Immature natural killer cell (primary cell): ENCODE data around the gene SNX24. TPM values are rescaled to one million over a fixed set of nuclear protein-coding genes. Genes with fewer than 3 reads are reported as not detected.
"Not testable (repeated sequence)": the region's sequence is repeated elsewhere in the genome, so short reads cannot be mapped to it uniquely, and the experiment has no call there.

Experiments
- DNase-seq, 3 donors: peaks; one replicate each; pipeline ENCODE4 v3.0.0; 2022; ENCODE audit warnings: mixed read lengths in 1 of 3
- H3K27ac Mint-ChIP-seq, 6 donors: one replicate each; pipeline ENCODE4 v1.8.0; 2020; ENCODE audit warnings: mixed read lengths in 6 of 6, mild to moderate bottlenecking in 5 of 6, inconsistent platforms in 4 of 6, moderate library complexity in 3 of 6
- H3K27me3 Mint-ChIP-seq, 3 donors: one replicate each; pipeline ENCODE4 v1.8.0; 2020 to 2021; ENCODE audit warnings: low read depth in 3 of 3, mild to moderate bottlenecking in 3 of 3, mixed read lengths in 3 of 3, moderate library complexity in 3 of 3, inconsistent platforms in 1 of 3
- H3K36me3 Mint-ChIP-seq, 3 donors: one replicate each; pipeline ENCODE4 v1.8.0; 2020; ENCODE audit warnings: mixed read lengths in 3 of 3, inconsistent platforms in 2 of 3, mild to moderate bottlenecking in 2 of 3
- H3K4me1 Mint-ChIP-seq, 2 donors: one replicate each; pipeline ENCODE4 v1.8.0; 2020; ENCODE audit warnings: inconsistent platforms in 2 of 2, mild to moderate bottlenecking in 2 of 2, mixed read lengths in 2 of 2, moderate library complexity in 1 of 2
- H3K4me3 Mint-ChIP-seq, 5 donors: one replicate each; pipeline ENCODE4 v1.8.0; 2020; ENCODE audit warnings: mild to moderate bottlenecking in 5 of 5, mixed read lengths in 5 of 5, inconsistent platforms in 3 of 5, moderate library complexity in 3 of 5
- H3K9me3 Mint-ChIP-seq, 6 donors: one replicate each; pipeline ENCODE4 v1.8.0; 2020; ENCODE audit warnings: mild to moderate bottlenecking in 6 of 6, mixed read lengths in 6 of 6, inconsistent platforms in 4 of 6, moderate library complexity in 3 of 6
- polyA plus RNA-seq, 3 donors: library from polyadenylated mRNA; unstranded; fragments of 300-500 nt; fragmentation: Illumina TruSeq; gene quantifications; one replicate each; pipeline ENCODE4 v1.2.3, GENCODE V29; 2021

The SNX24 gene
- polyA plus RNA-seq, 3 donors from 2014 or later, result 2.1 to 6.4 (median 2.9) TPM

DNA sequence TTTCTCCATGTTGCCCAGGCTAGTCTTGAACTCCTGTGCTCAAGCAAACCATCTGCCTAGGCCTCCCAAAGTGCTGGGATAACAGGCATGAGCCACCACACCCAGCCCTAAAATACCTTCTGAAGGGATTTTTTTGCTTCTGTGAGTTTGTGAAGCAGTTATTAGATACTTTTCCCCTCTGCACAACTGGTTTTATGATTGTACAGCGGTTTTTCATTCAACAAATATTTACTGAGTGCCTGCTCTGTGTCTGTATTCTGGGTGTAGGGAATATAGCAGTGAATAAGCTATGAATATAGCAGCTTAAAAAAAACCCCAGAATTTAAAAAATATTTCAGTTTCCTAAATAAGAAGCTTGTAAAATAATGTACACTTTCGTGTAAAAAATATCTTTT, 2.3 kb downstream of the SNX24 start:
- peak overlapping the region in 2 of 6 donors; percentile 34 to 52 for H3K27ac Mint-ChIP-seq
- peaks cover 25 to 27% of the 10 kb centered on the region in 2 donors for H3K4me1 Mint-ChIP-seq
- no peaks in the 10 kb centered on the region for H3K36me3 Mint-ChIP-seq
- no peaks in the 10 kb centered on the region for H3K9me3 Mint-ChIP-seq
- no peak for DNase-seq
- peaks cover 0 to 4% (median 2%) of the 10 kb centered on the region in 3 donors for H3K27me3 Mint-ChIP-seq
- no peak overlapping the region for H3K4me3 Mint-ChIP-seq

- Mint-ChIP-seq H3K36me3 (no peaks in the 10 kb centered on the region), H3K4me1 (peaks cover 12 to 16% of the 10 kb centered on the region in 2 donors), H3K9me3 (no peaks in the 10 kb centered on the region), H3K27ac (peak overlapping the region in 1 of 6 donors; percentile 10), H3K4me3 (no peak overlapping the region), H3K27me3 (peaks cover 0 to 3% (median 2%) of the 10 kb centered on the region in 3 donors)
- DNase-seq, result no peak
Observed at GRCh38 chr5:122849771-122850170, 4.4 kb downstream of the SNX24 start.

- not testable (repeated sequence) for H3K27me3 Mint-ChIP-seq, H3K4me3 Mint-ChIP-seq, DNase-seq, H3K27ac Mint-ChIP-seq, H3K9me3 Mint-ChIP-seq, H3K4me1 Mint-ChIP-seq
- peaks cover 4 to 10% (median 4%) of the 10 kb centered on the region in 3 donors for H3K36me3 Mint-ChIP-seq
Observed at GRCh38 chr5:122857538-122857937, 12.1 kb downstream of the SNX24 start.

DNA sequence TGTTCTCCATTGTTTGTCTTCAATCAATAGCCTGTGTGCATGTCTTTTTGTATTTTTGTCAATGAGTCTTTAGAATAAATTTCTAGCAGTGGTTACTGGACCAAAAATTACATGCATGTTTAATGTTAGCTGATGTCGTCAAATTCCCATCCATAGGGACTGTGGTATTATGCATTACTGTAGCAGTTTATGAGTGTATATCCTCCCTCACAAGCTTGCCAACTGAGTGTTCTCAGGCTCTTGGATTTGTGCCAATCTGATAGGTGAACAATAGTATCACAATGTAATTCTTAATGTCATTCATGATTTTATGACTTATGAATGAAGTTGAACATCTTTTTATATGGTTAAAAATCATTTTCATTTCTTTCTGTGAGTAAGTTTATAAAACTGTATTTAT, 13.0 kb downstream of the SNX24 start:
- Mint-ChIP-seq H3K36me3 (peaks cover 4 to 10% (median 4%) of the 10 kb centered on the region in 3 donors), H3K27ac (no peak overlapping the region), H3K4me1 (no peaks in the 10 kb centered on the region)

DNA sequence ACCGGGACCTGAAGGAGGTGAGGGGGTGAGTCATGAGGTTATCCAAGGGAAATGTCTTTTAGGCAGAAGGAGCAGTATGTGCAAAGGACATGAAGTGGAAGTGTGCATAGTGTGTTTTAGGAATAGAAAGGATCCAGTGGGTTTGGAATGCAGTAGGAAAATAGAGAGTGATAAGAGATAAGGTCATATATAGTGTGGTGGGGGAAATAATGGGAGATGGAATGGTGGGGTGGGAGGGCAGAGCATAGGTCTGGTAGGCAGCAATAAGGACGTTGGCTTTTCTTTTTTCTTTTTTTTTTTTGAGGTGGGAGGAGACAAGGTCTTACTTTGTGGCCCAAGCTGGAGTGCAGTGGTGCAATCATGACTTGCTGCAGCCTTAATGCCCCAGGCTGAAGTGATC, 17.8 kb downstream of the SNX24 start:
- H3K27me3 Mint-ChIP-seq, result peaks cover 0 to 1% (median 0%) of the 10 kb centered on the region in 3 donors
- peaks cover 0 to 3% (median 0%) of the 10 kb centered on the region in 3 donors for H3K36me3 Mint-ChIP-seq
- H3K9me3 Mint-ChIP-seq, result no peaks in the 10 kb centered on the region
- no peaks in the 10 kb centered on the region for H3K4me1 Mint-ChIP-seq
- H3K27ac Mint-ChIP-seq, result no peak overlapping the region
- DNase-seq, result no peak
- no peak overlapping the region for H3K4me3 Mint-ChIP-seq

More for the DNA sequence above, 13.0 kb downstream of the SNX24 start:
- Mint-ChIP-seq H3K4me3 (no peak overlapping the region), H3K9me3 (no peaks in the 10 kb centered on the region), H3K27me3 (peaks cover 0 to 1% (median 0%) of the 10 kb centered on the region in 3 donors)
- DNase-seq, result no peak

DNA sequence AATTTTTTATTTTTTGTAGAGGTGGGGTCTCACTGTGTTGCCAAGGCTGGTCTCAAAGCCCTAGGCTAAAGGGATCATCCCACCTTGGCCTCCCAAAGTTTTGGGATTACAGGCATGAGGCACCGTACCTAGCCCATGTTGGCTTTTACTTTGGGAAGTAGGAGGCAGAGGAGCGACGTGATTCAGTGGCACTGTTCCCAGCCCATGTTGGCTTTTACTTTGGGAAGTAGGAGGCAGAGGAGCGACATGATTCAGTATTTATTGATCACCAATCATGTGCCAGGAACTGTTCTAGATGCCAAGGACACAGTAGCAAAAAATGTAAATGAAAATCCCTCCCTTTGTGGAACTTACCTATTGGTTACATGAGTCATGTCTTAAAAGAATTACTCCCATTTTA, 18.3 kb downstream of the SNX24 start:
- Mint-ChIP-seq H3K36me3 (peaks cover 0 to 3% (median 0%) of the 10 kb centered on the region in 3 donors), H3K27ac (no peak overlapping the region), H3K4me1 (no peaks in the 10 kb centered on the region), H3K27me3 (peaks cover 0 to 1% (median 0%) of the 10 kb centered on the region in 3 donors), H3K4me3 (no peak overlapping the region), H3K9me3 (no peaks in the 10 kb centered on the region)
- DNase-seq, result no peak

DNA sequence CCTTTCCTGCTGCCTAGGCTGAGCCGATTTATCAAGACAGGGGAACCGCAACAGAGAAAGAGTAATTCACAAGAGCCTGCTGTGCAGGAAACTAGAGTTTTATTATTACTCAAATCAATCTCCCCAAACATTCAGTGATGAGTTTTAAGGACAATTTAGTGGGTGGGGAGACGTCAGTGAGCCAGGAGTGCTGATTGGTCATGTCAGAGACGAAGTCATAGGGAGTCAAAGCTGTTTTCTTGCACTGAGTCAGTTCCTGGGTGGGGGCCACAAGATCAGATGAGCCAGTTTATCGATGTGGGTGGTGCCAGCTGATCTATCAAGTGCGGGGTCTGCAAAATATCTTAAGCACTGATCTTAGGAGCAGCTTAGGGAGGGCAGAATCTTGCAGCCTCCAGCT, 19.0 kb downstream of the SNX24 start:
- H3K4me3 Mint-ChIP-seq, result no peak overlapping the region
- H3K9me3 Mint-ChIP-seq, result no peaks in the 10 kb centered on the region
- peaks cover 0 to 3% (median 0%) of the 10 kb centered on the region in 3 donors for H3K36me3 Mint-ChIP-seq

GRCh38 chr5:122864842-122865241, 19.4 kb downstream of the SNX24 start:
- Mint-ChIP-seq H3K27ac (no peak overlapping the region), H3K4me3 (no peak overlapping the region), H3K4me1 (no peaks in the 10 kb centered on the region), H3K9me3 (no peaks in the 10 kb centered on the region), H3K27me3 (peaks cover 0 to 1% (median 0%) of the 10 kb centered on the region in 3 donors), H3K36me3 (peaks cover 0 to 3% (median 0%) of the 10 kb centered on the region in 3 donors)
- no peak for DNase-seq

More for the DNA sequence above, 19.0 kb downstream of the SNX24 start:
- Mint-ChIP-seq H3K27me3 (peaks cover 0 to 1% (median 0%) of the 10 kb centered on the region in 3 donors), H3K27ac (no peak overlapping the region), H3K4me1 (no peaks in the 10 kb centered on the region)
- DNase-seq, result no peak

- Mint-ChIP-seq H3K27me3 (no peaks in the 10 kb centered on the region), H3K27ac (no peak overlapping the region), H3K36me3 (peaks cover 0 to 3% (median 0%) of the 10 kb centered on the region in 3 donors), H3K4me1 (no peaks in the 10 kb centered on the region), H3K4me3 (no peak overlapping the region), H3K9me3 (no peaks in the 10 kb centered on the region)
- no peak for DNase-seq
Observed at GRCh38 chr5:122870219-122870856, 24.9 kb downstream of the SNX24 start.

- Mint-ChIP-seq H3K4me3 (no peak overlapping the region), H3K27me3 (no peaks in the 10 kb centered on the region), H3K36me3 (peaks cover 0 to 6% (median 2%) of the 10 kb centered on the region in 3 donors), H3K4me1 (peaks cover 0 to 4% of the 10 kb centered on the region in 2 donors), H3K9me3 (no peaks in the 10 kb centered on the region), H3K27ac (no peak overlapping the region)
- DNase-seq, result no peak
Observed at GRCh38 chr5:122871661-122872060, 26.2 kb downstream of the SNX24 start.

DNA sequence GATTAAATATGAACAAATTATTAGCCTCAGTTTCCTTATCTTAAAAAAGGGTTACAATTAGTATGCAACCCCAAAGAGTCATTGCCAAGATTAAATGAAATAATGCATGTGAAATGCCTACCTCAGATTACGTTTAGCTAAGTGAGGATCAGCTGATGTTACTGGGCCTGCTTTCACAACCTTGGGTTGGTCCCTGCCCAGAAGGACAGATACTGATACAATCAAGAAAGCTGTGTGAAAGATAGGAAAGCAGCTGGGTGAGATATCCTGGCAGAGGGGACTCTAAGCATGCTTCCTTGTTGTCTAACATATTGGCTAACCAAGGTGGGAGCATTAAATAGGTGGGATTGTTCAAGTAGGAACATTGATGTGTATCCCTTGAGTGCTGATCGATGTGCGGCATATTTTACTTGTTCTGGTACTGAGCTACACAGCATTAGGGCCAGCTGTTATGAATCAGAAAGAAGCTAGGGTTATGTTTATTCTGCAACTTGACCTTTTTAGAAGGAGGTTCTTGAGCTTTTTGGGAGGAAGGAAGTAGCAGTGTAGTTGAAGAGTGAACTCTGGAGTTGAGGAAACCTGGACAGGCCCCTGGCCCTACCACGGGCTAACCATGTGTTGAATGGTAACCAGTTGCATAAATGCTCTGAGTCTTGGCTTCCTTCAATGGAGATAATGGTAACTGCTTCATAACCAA, 28.9 kb downstream of the SNX24 start:
- H3K27ac Mint-ChIP-seq, result no peak overlapping the region
- no peak for DNase-seq
- H3K9me3 Mint-ChIP-seq, result no peaks in the 10 kb centered on the region
- no peaks in the 10 kb centered on the region for H3K27me3 Mint-ChIP-seq
- H3K36me3 Mint-ChIP-seq, result peaks cover 0 to 12% (median 3%) of the 10 kb centered on the region in 3 donors
- peaks cover 5 to 15% of the 10 kb centered on the region in 2 donors for H3K4me1 Mint-ChIP-seq
- no peak overlapping the region for H3K4me3 Mint-ChIP-seq

- Mint-ChIP-seq H3K27me3 (no peaks in the 10 kb centered on the region), H3K27ac (no peak overlapping the region), H3K4me3 (no peak overlapping the region), H3K4me1 (peaks cover 5 to 15% of the 10 kb centered on the region in 2 donors), H3K36me3 (peaks cover 0 to 12% (median 3%) of the 10 kb centered on the region in 3 donors), H3K9me3 (no peaks in the 10 kb centered on the region)
- no peak for DNase-seq
Observed at GRCh38 chr5:122877518-122877917, 32.1 kb downstream of the SNX24 start.

DNA sequence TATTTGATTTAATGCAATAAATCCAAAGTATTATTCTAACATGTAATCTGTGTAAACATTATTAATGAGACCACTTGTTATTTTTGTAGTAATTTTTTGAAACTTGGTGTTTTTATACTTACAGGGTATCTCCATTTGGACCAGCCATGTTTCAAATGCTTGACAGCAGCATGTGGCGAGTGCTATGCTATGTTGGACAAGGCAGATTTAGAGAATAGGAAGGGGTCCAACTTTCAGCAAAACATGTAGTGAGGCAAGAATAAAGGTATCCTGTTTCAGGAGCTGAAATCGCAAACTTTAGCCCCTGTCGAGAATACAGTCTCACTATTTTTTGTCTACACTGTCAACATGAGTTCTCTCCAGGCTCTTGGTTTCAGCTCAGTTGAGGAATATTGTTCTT, 33.7 kb downstream of the SNX24 start:
- Mint-ChIP-seq H3K4me1 (peaks cover 5 to 15% of the 10 kb centered on the region in 2 donors), H3K27ac (no peak overlapping the region), H3K27me3 (no peaks in the 10 kb centered on the region), H3K4me3 (no peak overlapping the region), H3K9me3 (no peaks in the 10 kb centered on the region), H3K36me3 (peaks cover 0 to 12% (median 3%) of the 10 kb centered on the region in 3 donors)
- no peak for DNase-seq

- H3K4me3 Mint-ChIP-seq, result no peak overlapping the region
- peaks cover 0 to 12% (median 3%) of the 10 kb centered on the region in 3 donors for H3K36me3 Mint-ChIP-seq
- DNase-seq, result no peak
- no peak overlapping the region for H3K27ac Mint-ChIP-seq
- H3K9me3 Mint-ChIP-seq, result no peaks in the 10 kb centered on the region
- H3K27me3 Mint-ChIP-seq, result no peaks in the 10 kb centered on the region
- H3K4me1 Mint-ChIP-seq, result peaks cover 5 to 15% of the 10 kb centered on the region in 2 donors
Observed at GRCh38 chr5:122880170-122880689, 34.8 kb downstream of the SNX24 start.
